ENCODE results near the gene XYLB.

GRCh38 chr3:38313695-38314094, 32.9 kb upstream of the XYLB start:
- TF ChIP-seq EP300 (IDR thresholded peaks at IDR 0.05) = no peak
- TF ChIP-seq, protein P1, sequence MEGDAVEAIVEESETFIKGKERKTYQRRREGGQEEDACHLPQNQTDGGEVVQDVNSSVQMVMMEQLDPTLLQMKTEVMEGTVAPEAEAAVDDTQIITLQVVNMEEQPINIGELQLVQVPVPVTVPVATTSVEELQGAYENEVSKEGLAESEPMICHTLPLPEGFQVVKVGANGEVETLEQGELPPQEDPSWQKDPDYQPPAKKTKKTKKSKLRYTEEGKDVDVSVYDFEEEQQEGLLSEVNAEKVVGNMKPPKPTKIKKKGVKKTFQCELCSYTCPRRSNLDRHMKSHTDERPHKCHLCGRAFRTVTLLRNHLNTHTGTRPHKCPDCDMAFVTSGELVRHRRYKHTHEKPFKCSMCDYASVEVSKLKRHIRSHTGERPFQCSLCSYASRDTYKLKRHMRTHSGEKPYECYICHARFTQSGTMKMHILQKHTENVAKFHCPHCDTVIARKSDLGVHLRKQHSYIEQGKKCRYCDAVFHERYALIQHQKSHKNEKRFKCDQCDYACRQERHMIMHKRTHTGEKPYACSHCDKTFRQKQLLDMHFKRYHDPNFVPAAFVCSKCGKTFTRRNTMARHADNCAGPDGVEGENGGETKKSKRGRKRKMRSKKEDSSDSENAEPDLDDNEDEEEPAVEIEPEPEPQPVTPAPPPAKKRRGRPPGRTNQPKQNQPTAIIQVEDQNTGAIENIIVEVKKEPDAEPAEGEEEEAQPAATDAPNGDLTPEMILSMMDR (IDR thresholded peaks at IDR 0.05) = no peak
- TF ChIP-seq POLR2A (IDR thresholded peaks at IDR 0.05) = no peak

Data from suprapubic skin (tissue), 3 donors.